HPDE6-E6E7 (cell line): ENCODE measurements around the gene RERE.
A peak's percentile ranks its signal among the peaks of the same experiment; 100 is the strongest.

Experiments
- DNase-seq: peaks from one replicate; pipeline ENCODE4 v3.0.0; 2011; ENCODE audit warnings: missing footprints; ENCODE audit errors: extremely low spot score

Gene RERE

GRCh38 chr1:8363767-8364301 lies 453.6 kb downstream of the RERE start:
- no peak for DNase-seq

- DNase-seq = no peak
These were observed 454.2 kb downstream of the RERE start for GRCh38 chr1:8363186-8363766.

GRCh38 chr1:8362701-8363101 lies 454.7 kb downstream of the RERE start:
- no peak for DNase-seq

GRCh38 chr1:8361198-8361849 lies 456.1 kb downstream of the RERE start:
- DNase-seq = no peak

- no peak for DNase-seq
These were observed 456.8 kb downstream of the RERE start for GRCh38 chr1:8360493-8361197.

- no peak for DNase-seq
These were observed 457.6 kb downstream of the RERE start for GRCh38 chr1:8359617-8360481.

- DNase-seq = no peak
These were observed 458.4 kb downstream of the RERE start for GRCh38 chr1:8358897-8359616.

GRCh38 chr1:8358241-8358896 lies 459.1 kb downstream of the RERE start:
- DNase-seq = no peak

GRCh38 chr1:8357329-8358101 lies 459.9 kb downstream of the RERE start:
- no peak for DNase-seq

GRCh38 chr1:8356256-8357209 lies 460.9 kb downstream of the RERE start:
- no peak for DNase-seq

GRCh38 chr1:8355439-8356255 lies 461.8 kb downstream of the RERE start:
- DNase-seq = no peak

GRCh38 chr1:8354038-8354437 lies 463.4 kb downstream of the RERE start:
- no peak for DNase-seq

GRCh38 chr1:8352886-8353785 lies 464.3 kb downstream of the RERE start:
- DNase-seq = no peak

GRCh38 chr1:8352471-8352845 lies 465.0 kb downstream of the RERE start:
- no peak for DNase-seq

GRCh38 chr1:8351693-8352470 lies 465.6 kb downstream of the RERE start:
- peak; percentile 74 for DNase-seq
